Hepatocyte (in vitro differentiated cells): ENCODE measurements around the gene SSBP2.

Experiments
- CTCF ChIP-seq: fragments of 200-600 bp; sonication (generic); IDR thresholded peaks from 2 replicates; pipeline ENCODE4 v1.5.1; 2016; ENCODE audit warnings: antibody characterized with exemption, mild to moderate bottlenecking; ENCODE audit not compliant: poor library complexity
- EZH2 ChIP-seq: fragments of 200-600 bp; sonication (generic); IDR thresholded peaks from 2 replicates; pipeline ENCODE4 v1.6.1; 2016; ENCODE audit warnings: antibody characterized with exemption, mild to moderate bottlenecking, borderline replicate concordance
- EZH2phosphoT487 ChIP-seq: fragments of 200-600 bp; sonication (generic); IDR thresholded peaks from one replicate; pipeline ENCODE4 v1.6.1; 2018; ENCODE audit warnings: antibody characterized with exemption, mild to moderate bottlenecking, low read depth, moderate library complexity; ENCODE audit not compliant: unreplicated experiment, severe bottlenecking

- TF ChIP-seq CTCF (no peak), EZH2 (no peak), EZH2phosphoT487 (no peak)
These were observed 341.5 kb downstream of the SSBP2 start for GRCh38 chr5:81409361-81409760.
